Posterior cingulate gyrus (tissue), 11 donors: ENCODE data around the gene NEURL1B.

Experiments used
- DNase-seq, 10 donors: peaks; one replicate each; pipeline versions ENCODE4 v3.0.0 to v3.0.0-alpha.2; 2020 to 2021; ENCODE audit warnings: mixed read lengths in 3 of 10
- intact Hi-C: fragments of 100-400 bp; cut with DNase I; formaldehyde crosslinking; loops from one replicate; pipeline ENCODE4 v1.15.1; 2023

The NEURL1B gene

DNA sequence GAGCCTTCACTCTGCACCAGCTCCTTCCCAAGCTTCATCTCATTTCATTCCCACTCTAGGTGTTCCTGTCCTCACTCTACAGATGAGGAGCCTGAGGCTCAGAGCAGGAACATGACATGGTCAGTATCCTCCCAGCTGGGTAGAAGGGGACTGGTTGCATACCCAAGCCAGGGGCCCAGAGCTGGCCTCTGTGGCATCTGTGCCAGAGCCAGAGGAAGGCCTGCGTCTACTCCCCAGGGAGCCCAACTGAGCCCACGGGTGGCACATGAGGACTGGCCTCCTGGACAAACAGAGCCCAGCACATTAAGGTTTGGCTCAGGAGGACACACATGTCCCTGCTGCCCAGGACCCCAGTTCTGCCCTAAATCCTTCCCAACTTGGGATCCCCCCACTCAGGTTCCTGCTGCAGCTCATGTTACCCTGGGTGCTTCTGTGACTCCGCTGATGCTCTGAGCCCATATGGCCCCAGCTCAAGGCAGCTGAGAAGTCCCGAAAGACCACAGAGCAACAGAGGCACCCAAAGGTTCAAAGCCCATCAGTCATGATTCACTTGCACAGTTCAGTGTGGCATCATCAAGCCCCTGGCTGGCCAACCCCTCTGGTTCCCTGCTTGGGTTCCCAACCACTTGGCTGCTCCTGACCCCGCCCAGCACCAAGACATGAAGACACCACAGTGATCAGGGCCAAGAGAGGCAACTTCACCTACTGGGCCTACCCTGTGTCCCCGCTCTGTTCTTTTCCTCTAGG, 8.5 kb upstream of the NEURL1B start:
- intact Hi-C loops = no loop called here
- DNase-seq = no peak

DNA sequence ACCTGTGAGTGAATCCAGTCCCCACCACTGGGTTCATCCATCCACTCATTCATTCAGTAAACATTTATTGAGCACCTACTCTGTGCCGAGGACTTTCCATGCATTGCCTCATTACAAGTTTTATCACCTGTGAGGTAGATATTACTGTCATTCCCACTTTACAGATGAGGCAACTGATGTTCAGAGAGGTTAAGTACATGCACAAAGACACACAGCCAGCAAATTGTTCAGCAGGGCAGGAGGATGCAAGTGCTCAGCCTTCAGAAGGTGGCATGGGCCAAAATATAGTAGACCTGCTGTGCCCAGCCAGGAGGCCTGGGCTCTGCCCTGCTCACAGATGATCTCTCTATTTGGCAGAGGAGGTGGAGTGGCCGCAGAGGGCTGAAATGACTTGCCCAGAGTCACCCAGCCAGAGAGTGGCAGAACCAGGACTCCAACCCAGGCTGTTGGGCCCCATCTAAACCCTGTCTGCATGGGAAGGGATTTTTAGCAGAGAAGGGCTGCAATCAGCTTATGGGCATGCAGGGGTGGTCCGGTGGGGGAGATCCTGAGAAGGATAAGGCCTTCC, 7.6 kb upstream of the NEURL1B start:
- DNase-seq = no peak
- intact Hi-C loops = no loop called here

DNA sequence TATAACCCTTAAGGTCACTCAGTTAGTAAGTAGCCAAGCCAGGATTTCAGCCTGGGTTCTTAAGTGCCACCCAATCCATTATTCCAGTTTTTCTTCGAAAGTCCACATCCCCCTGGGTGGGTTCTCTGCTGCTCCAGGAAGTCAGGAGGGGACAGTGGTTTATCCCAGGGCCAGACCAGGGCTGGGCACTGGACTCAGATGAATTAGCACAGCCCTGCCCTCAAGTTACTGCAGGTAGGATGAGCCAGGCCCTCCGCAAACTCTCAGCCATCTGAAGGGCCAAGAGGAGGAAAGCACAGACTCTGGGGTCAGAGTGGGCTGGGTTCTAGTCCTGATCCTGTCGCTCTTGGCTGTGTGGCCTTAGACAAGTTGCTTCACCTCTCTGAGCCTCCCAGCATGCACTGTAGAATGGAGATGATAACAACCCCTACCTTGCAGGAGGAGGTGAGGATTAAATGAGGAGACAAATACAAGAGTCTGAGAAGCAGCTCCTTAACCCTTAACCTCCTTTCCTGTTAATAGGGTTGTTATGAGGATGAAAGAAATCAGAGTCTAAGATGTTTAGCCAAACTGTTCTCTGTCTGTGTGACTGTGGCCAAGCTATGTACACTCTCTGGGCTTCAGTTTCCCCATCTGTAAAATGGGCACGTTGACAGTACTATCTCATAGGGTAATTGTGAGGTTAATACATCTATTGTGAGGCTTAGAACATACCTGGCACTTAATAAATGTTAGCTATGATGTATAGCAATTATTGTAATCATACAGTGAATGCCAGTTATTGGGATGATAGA, 6.8 kb upstream of the NEURL1B start:
- DNase-seq = no peak
- intact Hi-C loops = no loop called here

DNA sequence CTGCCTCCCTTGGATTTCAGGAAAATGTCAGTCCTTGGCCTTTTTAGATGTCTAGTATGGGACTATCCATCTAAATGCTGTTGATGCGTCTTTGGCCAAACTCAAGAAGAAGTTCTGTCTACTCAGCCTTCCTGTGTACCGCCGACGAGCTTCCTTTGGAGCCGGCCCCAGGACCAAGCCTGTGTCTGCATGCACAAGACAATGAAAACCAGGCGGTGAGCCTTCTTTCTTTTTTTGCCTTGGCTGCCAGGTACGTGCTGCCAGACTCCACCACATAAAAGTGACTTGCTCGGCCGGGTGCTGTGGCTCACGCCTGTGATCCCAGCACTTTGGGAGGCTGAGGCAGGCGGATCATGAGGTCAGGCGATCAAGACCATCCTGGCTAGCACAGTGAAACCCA, 6.0 kb upstream of the NEURL1B start:
- intact Hi-C loops = no loop called here
- peak in 1 of 10 donors; percentile 58 for DNase-seq

DNA sequence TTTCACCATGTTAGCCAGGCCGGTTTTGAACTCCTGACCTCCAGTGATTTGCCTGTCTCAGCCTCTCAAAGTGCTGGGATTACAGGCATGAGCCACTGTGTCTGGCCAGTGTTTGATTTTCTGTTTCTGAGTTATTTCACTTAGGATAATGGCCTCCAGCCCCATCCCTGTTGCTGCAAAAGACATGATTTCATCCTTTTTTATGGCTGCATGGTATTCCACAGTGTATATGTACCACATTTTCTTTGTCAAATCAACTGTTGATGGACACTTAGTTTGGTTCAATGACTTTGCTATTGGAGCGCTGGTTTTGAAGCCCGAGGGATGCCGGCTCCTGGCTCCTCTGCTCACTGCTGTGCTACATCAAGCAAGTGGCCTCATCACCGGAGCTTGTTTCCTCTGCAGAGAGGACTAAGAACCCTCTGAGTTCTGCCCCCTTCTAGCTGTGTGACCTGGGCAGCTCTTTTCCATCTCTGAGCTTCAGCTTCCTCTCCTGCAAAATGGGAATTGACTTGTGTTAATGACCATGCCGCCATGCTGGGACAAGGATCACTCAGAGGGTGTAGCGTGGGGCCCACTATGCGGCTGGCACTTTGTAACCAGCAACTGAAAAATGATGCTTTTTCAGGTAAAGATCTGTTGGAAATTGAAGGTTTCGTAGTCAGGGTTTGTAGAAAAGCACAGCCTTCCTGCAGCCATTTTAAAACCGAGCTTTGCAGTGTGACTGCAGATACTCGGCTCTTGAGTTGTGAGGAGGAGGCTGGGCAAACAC, 4.6 kb upstream of the NEURL1B start:
- intact Hi-C loops = no loop called here
- peak in 1 of 10 donors; percentile 7 for DNase-seq

DNA sequence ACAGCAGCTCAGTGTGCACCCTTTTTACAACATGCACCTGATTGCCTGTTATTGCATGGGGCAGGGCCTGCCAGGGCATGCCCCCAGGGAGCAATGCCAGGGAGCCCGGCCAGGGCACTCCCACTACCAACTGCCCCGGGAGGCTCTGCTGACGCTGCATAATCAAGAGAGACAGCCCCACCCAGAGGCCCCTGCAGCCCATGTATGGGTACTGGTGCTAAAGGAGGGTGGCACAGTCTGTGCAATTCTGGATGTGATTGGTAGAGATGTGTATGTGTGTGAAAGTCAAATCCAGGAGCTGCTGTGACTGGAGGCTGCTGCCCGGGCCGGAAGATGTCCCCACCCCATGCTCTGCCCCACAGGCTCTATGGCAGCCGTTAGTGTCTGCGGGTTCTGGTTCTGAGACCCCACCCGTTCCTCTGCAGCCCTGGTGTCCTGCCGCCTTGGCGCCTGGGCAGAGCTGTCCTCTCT, 3.9 kb upstream of the NEURL1B start:
- DNase-seq = peak in 1 of 10 donors; percentile 64
- intact Hi-C loops = no loop called here

DNA sequence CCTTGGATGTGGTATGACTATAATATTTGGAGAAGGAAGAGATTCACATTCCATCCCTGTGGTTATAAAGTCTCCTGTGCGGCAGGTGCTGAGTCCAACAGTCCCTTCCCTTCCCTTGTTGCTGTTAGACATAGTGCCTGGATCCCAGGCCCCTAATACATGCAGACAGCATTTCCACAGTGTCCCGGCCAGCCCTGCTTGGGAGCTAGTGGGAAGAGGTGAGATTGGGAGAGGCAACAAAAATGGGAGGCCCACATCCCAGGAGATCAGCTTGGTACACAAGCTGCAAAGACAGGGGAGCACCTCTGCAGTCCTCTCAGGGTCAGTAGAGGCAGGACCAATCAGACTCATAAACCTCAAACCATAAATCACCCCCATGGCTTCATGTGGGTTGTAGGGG, 3.3 kb upstream of the NEURL1B start:
- DNase-seq = peak in 1 of 10 donors; percentile 32
- intact Hi-C loops = no loop called here

DNA sequence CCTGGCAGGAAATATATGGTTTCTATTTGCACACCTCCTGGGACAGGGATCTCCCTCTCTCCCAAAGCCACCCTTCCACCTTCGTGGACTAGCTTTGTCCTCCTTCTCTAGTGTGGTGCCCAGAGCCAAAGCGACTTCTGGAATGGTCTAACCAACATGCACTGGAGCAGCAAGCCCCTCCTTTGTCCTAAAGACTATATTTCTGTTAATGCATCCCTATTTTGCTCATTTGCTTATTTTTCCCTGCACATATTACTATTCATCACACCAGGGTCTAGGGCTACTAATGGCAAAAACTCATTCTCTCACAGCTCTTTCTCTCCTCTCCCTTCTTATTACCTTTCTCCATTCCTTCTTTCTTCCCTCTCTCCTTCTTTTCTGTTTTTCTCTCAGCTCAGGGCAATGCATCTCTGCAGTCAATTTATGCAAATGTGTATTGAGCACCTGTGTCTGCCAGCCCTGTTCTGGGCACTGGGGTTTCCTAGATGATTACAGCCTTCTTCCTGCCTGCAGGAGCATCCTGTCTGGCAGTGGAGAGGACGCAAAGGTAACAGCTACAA, 2.8 kb upstream of the NEURL1B start:
- intact Hi-C loops = no loop called here

DNA sequence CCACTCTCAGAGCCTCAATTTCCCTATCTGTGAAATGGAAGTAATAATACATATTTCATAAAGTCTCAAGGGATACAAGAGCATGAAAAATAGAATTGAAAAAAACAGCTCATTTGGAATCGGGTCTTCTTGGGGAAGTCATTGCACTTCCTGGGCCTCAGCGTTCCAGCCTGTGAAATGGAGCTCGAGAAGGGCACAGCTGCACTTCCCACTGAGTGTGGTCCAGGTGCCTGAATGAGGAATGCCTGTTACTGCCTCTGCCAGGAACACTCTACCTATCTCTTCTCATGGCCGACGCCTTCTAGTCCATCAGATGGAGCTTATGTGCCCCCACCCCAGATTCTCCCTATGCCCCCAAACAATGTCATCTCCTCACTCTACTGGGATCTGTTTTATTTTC, 924 bp upstream of the NEURL1B start:
- DNase-seq = peak in 1 of 10 donors; percentile 12
- intact Hi-C loops = loop anchor here (2.0 to 10.0 kb wide), 2 partner anchors 55 to 161 kb away; no protein-coding TSS in a partner anchor

More for the DNA sequence above, 2.8 kb upstream of the NEURL1B start:
- DNase-seq = peak in 1 of 10 donors; percentile 8

DNA sequence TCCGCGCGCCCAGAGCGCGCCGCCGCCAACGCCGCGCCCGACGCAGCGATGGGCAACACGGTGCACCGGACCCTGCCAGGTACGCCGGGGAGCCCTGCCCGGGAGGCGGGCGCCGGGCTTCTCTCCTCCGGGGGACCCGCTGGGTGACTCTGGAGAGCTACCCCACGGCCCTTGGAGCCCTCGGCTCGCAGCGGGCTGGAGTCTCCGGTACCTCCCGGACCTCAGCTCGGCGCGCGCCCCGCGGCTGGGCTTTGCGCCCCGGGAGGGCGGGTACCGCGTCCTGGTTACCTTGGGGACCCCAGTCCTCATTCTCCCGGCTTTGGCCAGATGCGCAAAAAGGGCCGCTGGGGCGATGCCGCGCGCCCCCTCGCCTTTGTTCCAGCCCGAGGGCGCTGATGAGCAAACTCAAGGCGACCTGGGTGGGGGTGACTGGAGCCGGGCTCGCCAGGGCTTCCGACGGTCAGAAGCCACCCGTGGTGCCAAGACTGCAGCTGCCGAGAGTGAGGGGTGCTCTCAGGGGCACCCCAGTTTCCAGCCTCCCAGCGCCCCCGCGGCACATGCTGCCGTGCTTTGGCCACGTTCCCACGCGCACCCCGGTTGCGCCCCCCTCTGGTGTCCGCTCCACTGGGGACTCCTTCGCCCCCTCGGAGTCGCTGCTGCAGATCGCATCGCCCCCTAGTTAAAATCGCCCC, 442 bp downstream of the NEURL1B start:
- intact Hi-C loops = loop anchor here (2.0 to 10.0 kb wide), 2 partner anchors 53 to 163 kb away; no protein-coding TSS in a partner anchor
- DNase-seq = peak in 7 of 10 donors; percentile 14 to 90 (median 40)

DNA sequence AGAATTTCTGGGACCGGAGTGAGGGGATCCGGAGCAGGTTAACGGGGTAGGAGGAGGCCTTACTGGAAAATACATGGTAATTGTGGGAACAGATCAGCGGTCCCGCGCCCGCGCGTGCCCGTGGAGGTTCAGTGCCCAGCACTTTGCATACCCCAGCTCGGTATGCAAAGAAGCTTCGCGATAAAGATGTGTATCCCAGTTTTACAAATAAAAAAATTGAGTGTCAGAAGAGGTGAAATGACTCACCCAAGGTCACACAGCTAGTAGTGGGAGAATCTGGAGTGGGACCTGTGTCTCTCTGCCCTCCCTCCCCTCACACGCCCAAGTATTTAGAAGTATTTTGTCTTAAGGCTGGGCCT, 967 bp downstream of the NEURL1B start:
- no peak for DNase-seq
- intact Hi-C loops = loop anchor here (10.0 kb wide), 1 partner anchor 53 kb away; no protein-coding TSS in a partner anchor

DNA sequence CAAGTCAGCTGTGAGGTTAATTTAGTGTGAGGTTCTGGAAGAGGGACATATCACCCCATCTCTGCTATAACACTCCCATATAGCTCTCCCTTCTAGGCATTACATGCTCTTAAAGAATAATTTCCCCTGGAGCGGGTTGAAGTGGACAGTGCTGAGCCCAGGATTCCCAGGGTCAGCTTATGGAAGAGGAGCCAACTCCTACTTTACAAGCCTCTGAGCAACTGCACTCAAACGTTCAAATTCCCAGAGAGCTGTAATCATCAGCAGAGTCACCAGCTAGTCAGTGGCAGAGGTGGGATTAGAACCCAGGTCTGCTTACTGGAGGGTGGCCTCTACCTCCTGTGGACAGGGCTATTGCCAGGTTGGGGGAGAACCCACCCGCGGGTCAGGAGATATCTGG, 1.4 kb downstream of the NEURL1B start:
- no peak for DNase-seq
- intact Hi-C loops = loop anchor here (10.0 kb wide), 1 partner anchor 52 kb away; no protein-coding TSS in a partner anchor

DNA sequence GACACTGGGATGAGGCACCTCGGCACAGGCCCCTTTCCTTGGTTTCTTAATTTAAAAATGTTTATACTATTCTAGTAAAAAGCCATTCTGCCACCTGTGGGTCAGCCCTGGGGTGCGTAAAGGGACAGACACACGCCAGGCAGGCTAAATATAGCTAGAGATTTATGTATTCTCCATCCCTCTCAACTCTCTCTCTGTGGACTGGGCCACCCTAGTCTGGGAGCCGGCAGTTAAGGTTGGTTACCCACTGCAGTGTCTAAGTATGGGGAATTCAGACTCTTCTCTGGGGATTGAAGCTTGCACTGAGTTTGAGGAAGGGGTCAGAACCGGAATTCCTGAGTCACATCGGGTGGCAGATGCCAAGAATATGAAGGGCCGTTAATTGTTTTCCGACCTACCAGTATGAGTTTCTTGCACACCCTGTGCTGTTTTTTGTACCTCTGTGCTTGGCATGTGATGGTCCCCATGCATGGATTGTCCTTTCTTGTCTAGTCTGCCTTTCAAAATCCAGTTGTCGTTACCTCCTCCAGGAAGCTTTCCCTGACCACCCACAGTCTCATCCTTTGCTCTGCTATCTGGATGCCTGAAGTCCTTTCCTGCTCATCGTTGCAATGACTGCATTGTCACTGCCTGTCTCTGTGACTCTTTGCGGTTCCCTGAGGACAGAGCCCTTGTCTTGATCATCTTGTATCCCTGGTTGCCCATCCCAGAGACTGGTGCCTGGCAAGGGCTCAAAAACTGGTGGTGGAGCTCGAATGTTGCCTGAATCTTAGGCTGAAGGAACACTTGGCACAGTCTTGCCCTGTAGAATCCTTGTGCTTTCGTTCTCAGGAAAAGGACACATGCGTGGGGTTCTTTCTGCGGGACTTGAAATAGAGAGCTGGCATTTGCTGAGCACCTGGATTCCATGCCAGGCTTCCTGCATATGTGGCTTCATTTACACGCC, 2.1 kb downstream of the NEURL1B start:
- intact Hi-C loops = loop anchor here (10.0 kb wide), 1 partner anchor 52 kb away; no protein-coding TSS in a partner anchor
- DNase-seq = peak in 7 of 10 donors; percentile 38 to 87 (median 60)

DNA sequence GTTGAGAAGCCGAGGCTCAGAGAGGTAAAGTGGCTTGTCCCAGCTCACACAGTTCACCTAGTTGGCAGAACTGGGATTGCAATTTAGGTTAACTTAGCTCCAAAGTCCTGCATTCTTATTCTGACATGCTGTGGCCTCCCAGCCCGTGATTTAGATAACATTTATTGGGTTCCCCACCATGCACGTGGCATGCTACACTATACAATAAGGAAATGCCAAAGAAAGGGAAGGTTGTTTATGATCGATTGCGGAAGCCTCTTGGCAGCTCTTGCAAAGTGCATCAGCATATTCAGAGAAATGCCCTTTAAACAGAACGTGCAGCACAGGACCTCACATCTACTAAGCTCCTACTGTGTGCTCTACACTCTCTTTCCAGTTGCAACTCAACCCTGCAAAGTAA, 3.2 kb downstream of the NEURL1B start:
- DNase-seq = no peak
- intact Hi-C loops = loop anchor here (10.0 kb wide), 1 partner anchor 51 kb away; no protein-coding TSS in a partner anchor

DNA sequence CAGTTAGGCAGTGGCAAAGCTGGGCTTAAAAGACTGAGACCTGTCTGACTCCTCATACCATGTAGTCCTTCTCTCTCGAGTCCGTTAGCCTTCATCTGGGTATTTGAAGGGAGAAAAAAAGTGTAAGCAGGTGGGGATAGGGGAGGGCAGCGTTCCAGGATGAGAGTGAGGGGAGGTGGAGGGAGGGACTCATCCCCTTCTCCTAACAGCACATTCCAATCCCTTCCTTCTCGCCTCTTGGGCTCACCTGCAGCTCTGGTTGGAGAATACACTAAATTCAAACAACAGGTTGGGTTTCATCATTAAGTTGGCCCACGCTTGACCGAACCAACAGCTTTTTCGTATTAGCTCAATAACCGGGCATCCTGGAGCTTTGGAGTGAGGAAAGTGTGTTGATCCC, 3.6 kb downstream of the NEURL1B start:
- DNase-seq = no peak
- intact Hi-C loops = loop anchor here (10.0 kb wide), 1 partner anchor 50 kb away; no protein-coding TSS in a partner anchor

DNA sequence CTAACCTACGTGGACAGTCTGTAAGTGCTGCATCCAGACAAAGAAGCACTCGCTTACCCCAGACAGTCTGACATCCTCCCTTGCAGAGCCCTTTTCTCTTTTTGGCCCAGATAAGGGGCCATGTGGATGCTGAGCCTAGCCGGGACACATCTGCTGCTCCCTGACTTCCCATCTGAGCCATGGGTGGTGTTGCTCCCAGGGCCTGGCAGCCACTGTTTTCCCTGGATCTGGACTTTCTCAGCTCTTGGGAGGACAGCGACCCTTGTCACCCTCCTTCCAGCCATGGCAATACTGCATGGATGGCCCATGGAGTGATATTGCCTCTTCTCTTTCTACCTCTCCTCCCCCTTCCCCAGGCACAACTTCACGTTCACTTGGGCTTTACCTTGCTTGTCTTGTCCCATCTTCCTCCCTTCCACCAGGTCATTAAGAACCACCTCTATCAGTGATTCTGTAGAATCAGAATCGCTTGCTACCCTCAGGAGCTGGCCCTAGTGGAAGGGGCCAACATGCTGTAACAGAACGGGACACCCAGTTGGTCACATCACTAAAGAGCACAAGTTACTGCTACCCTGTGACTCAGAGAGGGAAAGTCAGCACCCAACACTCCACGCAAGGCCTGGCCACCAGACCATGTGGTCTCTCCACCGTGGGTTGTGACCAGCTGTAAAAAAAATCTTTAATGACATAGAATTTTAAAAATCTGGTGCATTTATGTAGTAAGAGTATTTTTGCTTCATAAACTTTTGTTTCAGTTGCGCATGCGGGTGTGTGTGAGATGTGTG, 4.4 kb downstream of the NEURL1B start:
- intact Hi-C loops = loop anchor here (10.0 kb wide), 1 partner anchor 49 kb away; no protein-coding TSS in a partner anchor
- no peak for DNase-seq

DNA sequence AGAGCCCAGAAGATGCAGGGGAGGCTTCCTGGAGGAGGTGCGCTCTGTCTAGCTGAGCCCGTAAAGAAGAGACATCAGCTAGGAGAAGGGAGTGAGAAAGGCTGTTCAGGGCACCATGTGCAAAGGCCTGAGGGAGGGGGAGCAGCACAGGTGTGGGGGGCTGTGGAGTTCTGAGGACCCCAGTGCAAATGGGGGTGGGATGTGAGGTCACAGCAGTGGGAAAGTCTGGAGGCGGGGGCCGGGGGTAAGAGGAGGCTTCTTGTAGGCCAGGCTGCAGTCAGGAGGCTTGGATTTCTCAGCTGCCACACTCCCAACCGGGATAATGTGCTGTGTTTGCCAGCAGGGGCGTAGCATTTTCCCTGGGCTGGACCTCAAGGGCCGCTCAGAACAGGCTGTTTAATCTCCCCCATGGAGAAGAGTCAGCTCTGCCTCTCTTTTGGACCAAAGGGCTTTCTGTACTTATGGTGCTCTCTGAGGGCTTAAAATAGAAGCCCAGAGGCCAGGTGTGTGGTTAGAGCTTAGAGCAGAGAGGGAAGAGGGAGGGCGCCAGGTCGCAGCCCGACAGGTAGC, 5.7 kb downstream of the NEURL1B start:
- intact Hi-C loops = loop anchor here (10.0 kb wide), 1 partner anchor 48 kb away; no protein-coding TSS in a partner anchor
- DNase-seq = peak in 1 of 10 donors; percentile 39
